ENCODE measurements around the gene SSUH2. TPM values are rescaled to one million over a fixed set of nuclear protein-coding genes. Genes with fewer than 3 reads are reported as not detected.
A peak's percentile ranks its signal among the peaks of the same experiment; 100 is the strongest.

The SSUH2 gene
- total and polyA plus RNA-seq, 2 of the 13 experiments (the other 11 are each of a cell fraction or from before 2014, with no cell fraction given), result 38.1 to 136 TPM

- TF ChIP-seq CENPBD1 (CRISPR knock-in tag; IDR thresholded peaks at IDR 0.05; ENCODE audit: borderline replicate concordance, low read depth) (no peak), ZNF44 (CRISPR knock-in tag; IDR thresholded peaks at IDR 0.05) (no peak), ZNF280B (CRISPR knock-in tag; IDR thresholded peaks at IDR 0.05; ENCODE audit: borderline replicate concordance) (no peak), KMT2B (CRISPR knock-in tag; IDR thresholded peaks at IDR 0.05) (no peak), ZNF446 (CRISPR knock-in tag; IDR thresholded peaks at IDR 0.05) (no peak), BCL6 (CRISPR knock-in tag; IDR thresholded peaks at IDR 0.05) (peak; percentile 79), ZNF547 (CRISPR knock-in tag; IDR thresholded peaks at IDR 0.05) (no peak), ZNF720 (CRISPR knock-in tag; IDR thresholded peaks at IDR 0.05) (no peak), ZFP36L1 (CRISPR knock-in tag; IDR thresholded peaks at IDR 0.05) (no peak), ZNF674 (CRISPR knock-in tag; IDR thresholded peaks at IDR 0.05; ENCODE audit: low read depth) (no peak), ZSCAN29 (CRISPR knock-in tag; conservative IDR thresholded peaks at IDR 0.05) (no peak), SPEN (CRISPR knock-in tag; IDR thresholded peaks at IDR 0.05; ENCODE audit: low read depth) (no peak), ZNF784 (CRISPR knock-in tag; IDR thresholded peaks at IDR 0.05; ENCODE audit: borderline replicate concordance) (no peak), ZNF282 (IDR thresholded peaks at IDR 0.05; ENCODE audit: partially characterized antibody) (no peak), ZNF124 (CRISPR knock-in tag; IDR thresholded peaks at IDR 0.05) (no peak), HOXA5 (CRISPR knock-in tag; IDR thresholded peaks at IDR 0.05) (peak; percentile 50; the same call in 1 of the 2 replicates), ZNF142 (CRISPR knock-in tag; IDR thresholded peaks at IDR 0.05) (no peak), SMARCE1 (IDR thresholded peaks at IDR 0.05; ENCODE audit: borderline replicate concordance) (no peak), PRMT3 (CRISPR knock-in tag; IDR thresholded peaks at IDR 0.05; ENCODE audit: borderline replicate concordance, low read depth) (no peak), SIX1 (CRISPR knock-in tag; IDR thresholded peaks at IDR 0.05; ENCODE audit: borderline replicate concordance) (no peak), ZC3H4 (CRISPR knock-in tag; IDR thresholded peaks at IDR 0.05; ENCODE audit: borderline replicate concordance) (no peak), KMT2A (CRISPR knock-in tag; IDR thresholded peaks at IDR 0.05) (no peak), NR3C1 (CRISPR knock-in tag; IDR thresholded peaks at IDR 0.05) (no peak), ZNF460 (CRISPR knock-in tag; IDR thresholded peaks at IDR 0.05; ENCODE audit: borderline replicate concordance) (no peak)
Observed at GRCh38 chr3:8655387-8655835, 10.8 kb upstream of the SSUH2 start (continued).

All from HepG2 (cell line).